Sigmoid colon (tissue), 7 donors: ENCODE measurements around the gene VGF. TPM values are rescaled to one million over a fixed set of nuclear protein-coding genes. Genes with fewer than 3 reads are reported as not detected.

Source experiments
- DNase-seq: peaks from one replicate; pipeline ENCODE4 v3.0.0-alpha.2; 2019
- H3K27ac ChIP-seq, 4 donors: fragments of 200-600 bp; sonication (generic); one replicate each; pipeline ENCODE4 v1.5.1; 2016 to 2019; ENCODE audit warnings: mild to moderate bottlenecking in 1 of 4
- H3K27me3 ChIP-seq, 3 donors: fragments of 200-600 bp; sonication (generic); one replicate each; pipeline ENCODE4 v1.5.1; 2019; ENCODE audit warnings: mild to moderate bottlenecking in 1 of 3
- H3K36me3 ChIP-seq, 4 donors: fragments of 200-600 bp; sonication (generic); one replicate each; pipeline ENCODE4 v1.5.1; 2016 to 2019
- H3K4me1 ChIP-seq, 4 donors: fragments of 200-600 bp; sonication (generic); one replicate each; pipeline ENCODE4 v1.5.1; 2017 to 2019
- H3K4me3 ChIP-seq, 4 donors: fragments of 200-600 bp; sonication (generic); one replicate each; pipeline ENCODE4 v1.5.1; 2017 to 2019; ENCODE audit warnings: mild to moderate bottlenecking in 2 of 4, moderate library complexity in 1 of 4
- H3K9me3 ChIP-seq, 4 donors: fragments of 200-600 bp in 3 of 4; sonication (generic) in 3 of 4; one replicate each; pipeline versions ENCODE4 v1.5.1 to v1.6.1; 2013 to 2019
- CTCF ChIP-seq, 4 experiments: fragments of 450-650 bp in 3 of 4; fragments of 200-600 bp in 1 of 4; IDR thresholded peaks; one replicate each; pipeline ENCODE4 v1.5.1; 2016 to 2019; ENCODE audit warnings: antibody characterized with exemption in 4 of 4, mild to moderate bottlenecking in 3 of 4, moderate library complexity in 2 of 4
- EP300 ChIP-seq, 4 donors: sonication (generic); formaldehyde crosslinking; IDR thresholded peaks; one replicate each; pipeline ENCODE4 v1.6.1; 2017; ENCODE audit warnings: antibody characterized with exemption in 4 of 4
- POLR2A ChIP-seq, 2 donors: fragments of 450-650 bp; IDR thresholded peaks; one replicate each; pipeline ENCODE4 v1.6.1; 2016; ENCODE audit warnings: antibody characterized with exemption in 2 of 2, mild to moderate bottlenecking in 2 of 2, moderate library complexity in 2 of 2
- POLR2AphosphoS5 ChIP-seq, 4 donors: sonication (generic); formaldehyde crosslinking; IDR thresholded peaks; one replicate each; pipeline ENCODE4 v1.6.1; 2017; ENCODE audit warnings: antibody characterized with exemption in 4 of 4
- WGBS, 2 donors: extraction: QIAGEN DNeasy Blood & Tissue Kit; methylation state at CpG; one replicate each; pipeline ENCODE4 v1.1.7; 2013; 5-methylcytosine and 5-hydroxymethylcytosine counted together
- intact Hi-C: fragments of 100-400 bp; cut with DNase I; formaldehyde crosslinking; loops from one replicate; pipeline ENCODE4 v1.15.1; 2023
- polyA plus RNA-seq, 3 donors: library from polyadenylated mRNA; stranded (reverse); fragments of 200-250 nt; gene quantifications; one replicate each; pipeline ENCODE4 v1.2.3, GENCODE V29; 2013
- total RNA-seq, 4 donors: library from RNA; depleted of rRNA; stranded (reverse); fragments of >200 nt; gene quantifications; one replicate each; pipeline ENCODE4 v1.1.0, GENCODE V29; 2016
- donor health status: healthy with polysubstance abuse.
- donor health status: Bipolar disorder and iron deficiency.
- donor health status: healthy.

Gene VGF
- total and polyA plus RNA-seq, 7 donors = 0.54 to 0.68 (median 0.55) TPM; not detected in 4

DNA sequence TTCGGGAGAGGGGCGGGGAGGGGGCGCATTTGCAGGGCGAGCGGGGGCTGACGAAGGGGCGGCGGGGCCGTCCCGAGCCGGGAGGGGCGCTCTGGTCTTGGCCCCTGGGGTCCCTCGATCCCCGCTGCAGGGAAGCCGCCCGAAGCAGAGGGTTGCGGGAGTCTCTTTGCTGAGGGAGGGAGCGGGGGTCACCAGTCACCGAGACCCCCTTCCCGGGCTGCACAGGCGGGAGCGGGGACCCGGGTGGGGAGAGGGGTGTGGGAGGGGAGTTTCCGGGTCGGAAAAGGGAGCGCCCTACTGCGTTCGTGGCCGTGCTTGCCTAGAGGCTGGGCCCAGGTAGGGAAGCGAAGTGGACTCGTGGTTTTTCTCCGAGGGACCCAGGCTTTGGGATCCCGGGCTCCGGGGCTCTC, 10.7 kb downstream of the VGF start:
- intact Hi-C loops = no loop called here
- peaks cover 0 to 17% (median 14%) of the 10 kb centered on the region in 4 donors for H3K4me1 ChIP-seq
- no peak for DNase-seq
- H3K27me3 ChIP-seq = no peaks in the 10 kb centered on the region
- no peaks in the 10 kb centered on the region for H3K9me3 ChIP-seq
- H3K36me3 ChIP-seq = peaks cover 5 to 30% (median 10%) of the 10 kb centered on the region in 4 donors
- H3K4me3 ChIP-seq = peak overlapping the region; percentile 89 to 99 (median 90)
- H3K27ac ChIP-seq = peak overlapping the region in 2 of 4 donors; percentile 63
- TF ChIP-seq EP300 (IDR thresholded peaks at IDR 0.05) = no peak
- TF ChIP-seq CTCF (IDR thresholded peaks at IDR 0.05) = no peak
- TF ChIP-seq POLR2A (IDR thresholded peaks at IDR 0.05) = no peak
- TF ChIP-seq POLR2AphosphoS5 (IDR thresholded peaks at IDR 0.05) = no peak
- 1% methylated on average over 34 of the region's 34 CpGs for whole genome bisulfite sequencing, 2 donors

- Histone ChIP-seq H3K4me1 (peaks cover 0 to 17% (median 14%) of the 10 kb centered on the region in 4 donors), H3K36me3 (peaks cover 0 to 25% (median 5%) of the 10 kb centered on the region in 4 donors), H3K9me3 (no peaks in the 10 kb centered on the region), H3K4me3 (peak within 1 kb of the TSS; percentile 89 to 99 (median 90)), H3K27ac (peak within 1 kb of the TSS in 2 of 4 donors; percentile 63), H3K27me3 (no peaks in the 10 kb centered on the region)
- DNase-seq = peak; percentile 96
- intact Hi-C loops = no loop called here
- TF ChIP-seq POLR2A (IDR thresholded peaks at IDR 0.05) (no peak), POLR2AphosphoS5 (IDR thresholded peaks at IDR 0.05) (peak in 3 of 4 donors; percentile 41 to 72 (median 45))
- 3 to 4% methylated on average over 51 of the region's 51 CpGs for WGBS, 2 donors
These were observed 11.2 kb downstream of the VGF start, which contains the start of gene AP1S1 for GRCh38 chr7:101153969-101154692. Gene AP1S1, plus strand, starts transcription at chr7:101154476. Its CDS starts 39 bp downstream, at chr7:101154515.

DNA sequence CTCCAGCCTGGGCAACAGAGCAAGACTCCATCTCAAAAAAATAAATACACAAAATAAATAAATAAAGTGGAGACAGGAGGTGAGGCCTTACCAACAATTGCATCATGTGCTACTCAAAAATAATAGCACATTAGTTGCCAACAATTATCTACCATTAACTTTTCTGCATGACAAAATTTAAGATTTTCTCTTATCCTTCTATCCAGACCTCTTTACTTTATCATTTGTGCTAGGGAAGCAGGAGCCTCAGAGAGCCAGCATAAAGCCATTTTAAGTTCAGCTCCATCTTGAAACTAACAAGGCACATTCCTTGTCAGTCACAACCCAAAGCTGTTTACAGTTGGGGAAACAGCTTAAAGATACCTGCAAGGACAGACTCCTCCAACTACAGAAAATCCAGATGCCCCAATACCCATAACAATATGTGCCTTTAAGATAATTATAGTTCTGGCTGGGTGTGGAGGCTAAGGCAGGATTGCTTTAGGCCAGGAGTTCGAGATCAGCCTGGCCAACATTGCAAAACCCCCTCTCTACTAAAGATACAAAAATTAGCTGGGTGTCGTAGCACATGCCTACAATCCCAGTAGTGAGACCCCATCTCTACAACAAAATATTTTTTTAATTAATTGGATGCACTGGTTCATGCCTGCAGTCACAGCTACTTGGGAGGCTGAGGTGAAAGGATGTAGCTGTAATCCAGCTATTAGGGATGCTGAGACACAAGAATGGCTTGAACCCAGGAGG, 13.3 kb downstream of the VGF start:
- 69 to 90% methylated on average over 2 of the region's 2 CpGs for WGBS, 2 donors

GRCh38 chr7:101140746-101141382, 24.5 kb downstream of the VGF start:
- intact Hi-C loops = loop anchor here (10.0 kb wide), 1 partner anchor 54 kb away; no protein-coding TSS in a partner anchor
- H3K36me3 ChIP-seq = no peaks in the 10 kb centered on the region
- H3K4me1 ChIP-seq = peaks cover 0 to 24% (median 19%) of the 10 kb centered on the region in 4 donors
- 84 to 88% methylated on average over 4 of the region's 4 CpGs for WGBS, 2 donors
- H3K27me3 ChIP-seq = peaks cover 0 to 10% (median 0%) of the 10 kb centered on the region in 3 donors
- no peak overlapping the region for H3K27ac ChIP-seq
- H3K4me3 ChIP-seq = no peak overlapping the region
- DNase-seq = no peak
- no peak for TF ChIP-seq EP300 (IDR thresholded peaks at IDR 0.05)
- peak in 1 of 4 donors; percentile 3 for TF ChIP-seq POLR2AphosphoS5 (IDR thresholded peaks at IDR 0.05)
- H3K9me3 ChIP-seq = no peaks in the 10 kb centered on the region

More for the DNA sequence above, 13.3 kb downstream of the VGF start:
- no peaks in the 10 kb centered on the region for H3K9me3 ChIP-seq
- DNase-seq = no peak
- H3K4me3 ChIP-seq = no peak overlapping the region
- TF ChIP-seq POLR2AphosphoS5 (IDR thresholded peaks at IDR 0.05) (no peak), POLR2A (IDR thresholded peaks at IDR 0.05) (no peak), EP300 (IDR thresholded peaks at IDR 0.05) (no peak), CTCF (IDR thresholded peaks at IDR 0.05) (no peak)
- intact Hi-C loops = no loop called here
- peaks cover 0 to 4% (median 0%) of the 10 kb centered on the region in 4 donors for H3K36me3 ChIP-seq
- H3K27me3 ChIP-seq = no peaks in the 10 kb centered on the region
- H3K4me1 ChIP-seq = peaks cover 0 to 17% (median 14%) of the 10 kb centered on the region in 4 donors
- no peak overlapping the region for H3K27ac ChIP-seq

DNA sequence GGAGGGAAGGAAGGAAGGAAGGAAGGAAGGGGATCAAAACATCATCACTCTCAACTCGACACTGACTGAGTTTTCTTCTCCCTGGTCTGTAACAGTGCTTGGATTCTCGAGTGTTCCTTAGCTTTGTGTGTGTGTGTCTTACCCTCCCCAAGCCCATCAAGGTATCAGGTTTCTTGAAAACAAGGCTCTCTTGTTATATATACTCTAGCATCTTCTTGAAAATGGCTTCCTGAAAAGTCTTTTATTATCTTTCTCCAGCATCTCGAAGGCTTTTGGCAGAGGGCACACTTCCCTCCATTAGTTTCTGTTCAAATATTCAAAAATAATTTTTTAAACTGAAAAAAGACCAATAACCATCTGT, 25.1 kb downstream of the VGF start:
- H3K4me1 ChIP-seq = peaks cover 0 to 24% (median 19%) of the 10 kb centered on the region in 4 donors
- WGBS, 2 donors = 33 to 38% methylated on average over 3 of the region's 3 CpGs
- intact Hi-C loops = loop anchor here (10.0 kb wide), 1 partner anchor 54 kb away; no protein-coding TSS in a partner anchor
- H3K27ac ChIP-seq = no peak overlapping the region
- H3K9me3 ChIP-seq = no peaks in the 10 kb centered on the region
- H3K36me3 ChIP-seq = no peaks in the 10 kb centered on the region
- H3K27me3 ChIP-seq = peaks cover 0 to 10% (median 0%) of the 10 kb centered on the region in 3 donors
- TF ChIP-seq CTCF (IDR thresholded peaks at IDR 0.05) (no peak), POLR2AphosphoS5 (IDR thresholded peaks at IDR 0.05) (no peak)
- no peak overlapping the region for H3K4me3 ChIP-seq
- no peak for DNase-seq
